IMR-90 (cell line): ENCODE measurements around the gene TTL. TPM values are rescaled to one million over a fixed set of nuclear protein-coding genes. Genes with fewer than 3 reads are reported as not detected.

Source experiments
- ATAC-seq: fragments of 200-7000 bp; cut with Tn5 transposase; 2 replicates; pipeline ENCODE4 v1.9.1; 2020; ENCODE audit warnings: low read depth, mild to moderate bottlenecking, moderate library complexity
- BruUV-seq: library from RNA; stranded (reverse); fragments of 400-500 nt; replicated peaks from 2 replicates; lab custom pipeline; 2021; lab: Mats Ljungman, UMichigan
- CTCF ChIA-PET: fragments of 300-600 bp; formaldehyde crosslinking; extraction: SDS; loops from one replicate; lab custom pipeline; 2021; ENCODE audit warnings: antibody characterized with exemption; lab: Yijun Ruan, JAX
- POLR2A ChIA-PET: fragments of 300-600 bp; sonication (Branson Sonifier 250); formaldehyde crosslinking; loops from one replicate; lab custom pipeline; 2022; ENCODE audit warnings: antibody characterized with exemption; ENCODE audit not compliant: unreplicated experiment; lab: Charles Lee
- DNase-seq: peaks from one replicate; pipeline ENCODE4 v3.0.0; 2013
- H2AFZ ChIP-seq: replicated peaks from 2 replicates; pipeline ENCODE3; 2013; ENCODE audit warnings: low read length, mild to moderate bottlenecking; ENCODE audit not compliant: poor library complexity
- H2AK5ac ChIP-seq: 2 replicates; pipeline ENCODE4 v1.6.1; 2013; ENCODE audit warnings: low read depth, low read length, inconsistent platforms
- H2AK9ac ChIP-seq: replicated peaks from 2 replicates; pipeline ENCODE3; 2013; ENCODE audit warnings: mild to moderate bottlenecking, low read depth, low read length, moderate library complexity; ENCODE audit not compliant: poor library complexity
- H2BK120ac ChIP-seq: 2 replicates; pipeline ENCODE4 v1.6.1; 2013; ENCODE audit warnings: low read depth, low read length, inconsistent platforms
- H2BK15ac ChIP-seq: 3 replicates; pipeline ENCODE4 v1.6.1; 2013; ENCODE audit warnings: low read depth, low read length, inconsistent platforms
- H2BK20ac ChIP-seq: 2 replicates; pipeline ENCODE4 v1.6.1; 2013; ENCODE audit warnings: low read depth, mild to moderate bottlenecking, inconsistent platforms, low read length, moderate library complexity
- H2BK5ac ChIP-seq: 2 replicates; pipeline ENCODE4 v1.6.1; 2013; ENCODE audit warnings: mild to moderate bottlenecking, low read depth, low read length, inconsistent platforms; ENCODE audit not compliant: poor library complexity, severe bottlenecking
- H3K14ac ChIP-seq: replicated peaks from 2 replicates; pipeline ENCODE4 v1.6.1; 2013; ENCODE audit warnings: low read depth, low read length, inconsistent platforms
- H3K18ac ChIP-seq: 2 replicates; pipeline ENCODE4 v1.6.1; 2013; ENCODE audit warnings: low read depth, low read length, control low read depth
- H3K23ac ChIP-seq: 2 replicates; pipeline ENCODE4 v1.6.1; 2013; ENCODE audit warnings: low read depth, low read length, inconsistent platforms
- H3K27ac ChIP-seq: 2 replicates; pipeline ENCODE4 v1.5.1; 2013; ENCODE audit warnings: mild to moderate bottlenecking, control low read depth, low read length; ENCODE audit not compliant: insufficient read depth
- H3K27me3 ChIP-seq: 2 replicates; pipeline ENCODE4 v1.6.1; 2013; ENCODE audit warnings: low read length; ENCODE audit not compliant: control insufficient read depth, insufficient read depth
- H3K36me3 ChIP-seq: 2 replicates; pipeline ENCODE4 v1.6.1; 2013; ENCODE audit warnings: low read length, mixed read lengths; ENCODE audit not compliant: control insufficient read depth, insufficient read depth
- H3K4ac ChIP-seq: 2 replicates; pipeline ENCODE4 v1.6.1; 2013; ENCODE audit warnings: low read depth, low read length, inconsistent platforms
- H3K4me1 ChIP-seq: 2 replicates; pipeline ENCODE4 v1.6.1; 2013; ENCODE audit warnings: low read length, mixed read lengths; ENCODE audit not compliant: control insufficient read depth, insufficient read depth
- H3K4me2 ChIP-seq: 2 replicates; pipeline ENCODE4 v1.6.1; 2013; ENCODE audit warnings: low read depth, mild to moderate bottlenecking, control low read depth, low read length, moderate library complexity
- H3K4me3 ChIP-seq: 2 replicates; pipeline ENCODE4 v1.5.1; 2013; ENCODE audit warnings: low read depth, mild to moderate bottlenecking, control low read depth, low read length, moderate library complexity; ENCODE audit not compliant: insufficient read depth
- H3K56ac ChIP-seq: 2 replicates; pipeline ENCODE4 v1.6.1; 2013; ENCODE audit warnings: low read length, inconsistent platforms; ENCODE audit not compliant: insufficient read depth; ENCODE audit errors: extremely low read depth
- H3K79me1 ChIP-seq, 2 experiments: 2 replicates each; pipeline ENCODE4 v1.6.1; 2013; ENCODE audit warnings: low read length in 2 of 2, inconsistent platforms in 1 of 2, low read depth in 1 of 2
- H3K9ac ChIP-seq: 2 replicates; pipeline ENCODE4 v1.6.1; 2013; ENCODE audit warnings: low read depth, low read length, control low read depth
- H3K9me1 ChIP-seq: 2 replicates; pipeline ENCODE4 v1.6.1; 2013; ENCODE audit warnings: low read length, inconsistent platforms; ENCODE audit not compliant: insufficient read depth
- H3K9me3 ChIP-seq: 2 replicates; pipeline ENCODE4 v1.6.1; 2013; ENCODE audit warnings: low read length; ENCODE audit not compliant: control insufficient read depth, insufficient read depth
- H4K20me1 ChIP-seq: 2 replicates; pipeline ENCODE4 v1.6.1; 2013; ENCODE audit warnings: low read length, inconsistent platforms; ENCODE audit not compliant: insufficient read depth
- H4K5ac ChIP-seq: 2 replicates; pipeline ENCODE4 v1.6.1; 2013; ENCODE audit warnings: mild to moderate bottlenecking, low read depth, low read length, control low read depth
- H4K8ac ChIP-seq, 2 experiments: 2 replicates each; pipeline ENCODE4 v1.6.1; 2013; ENCODE audit warnings: low read depth in 2 of 2, low read length in 2 of 2, control low read depth in 1 of 2, inconsistent platforms in 1 of 2
- H4K91ac ChIP-seq: 2 replicates; pipeline ENCODE4 v1.6.1; 2013; ENCODE audit warnings: low read depth, low read length, inconsistent platforms; ENCODE audit not compliant: insufficient read depth
- BHLHE40 ChIP-seq: fragments of 150-350 bp; IDR thresholded peaks from 2 replicates; pipeline ENCODE4 v1.6.1; 2016; ENCODE audit warnings: mild to moderate bottlenecking, low read depth, low read length
- CEBPB ChIP-seq: IDR thresholded peaks from 2 replicates; pipeline ENCODE4 v1.6.1; 2012; ENCODE audit warnings: low read depth, low read length, improper control_type of control experiment
- CHD1 ChIP-seq: IDR thresholded peaks from 2 replicates; pipeline ENCODE4 v1.6.1; 2012; ENCODE audit warnings: low read depth, low read length, improper control_type of control experiment
- CTCF ChIP-seq: conservative IDR thresholded peaks from 2 replicates; pipeline ENCODE4 v1.5.1; 2012; ENCODE audit warnings: mild to moderate bottlenecking, low read depth, low read length, improper control_type of control experiment
- FOS ChIP-seq: fragments of 150-350 bp; IDR thresholded peaks from 2 replicates; pipeline ENCODE4 v1.6.1; 2016; ENCODE audit warnings: low read depth, low read length
- MAFK ChIP-seq: IDR thresholded peaks from 2 replicates; pipeline ENCODE4 v1.6.1; 2012; ENCODE audit warnings: low read depth, low read length, improper control_type of control experiment
- MAZ ChIP-seq: IDR thresholded peaks from 2 replicates; pipeline ENCODE4 v1.6.1; 2012; ENCODE audit warnings: low read depth, mild to moderate bottlenecking, low read length, improper control_type of control experiment, moderate library complexity, borderline replicate concordance
- MXI1 ChIP-seq: IDR thresholded peaks from 2 replicates; pipeline ENCODE4 v1.6.1; 2012; ENCODE audit warnings: low read depth, mild to moderate bottlenecking, low read length, moderate library complexity, borderline replicate concordance
- NFE2L2 ChIP-seq: fragments of 150-350 bp; IDR thresholded peaks from 2 replicates; pipeline ENCODE4 v1.6.1; 2016; ENCODE audit warnings: low read depth, mild to moderate bottlenecking, low read length
- RAD21 ChIP-seq: IDR thresholded peaks from 2 replicates; pipeline ENCODE4 v1.6.1; 2012; ENCODE audit warnings: low read length, improper control_type of control experiment
- RCOR1 ChIP-seq: IDR thresholded peaks from 2 replicates; pipeline ENCODE4 v1.6.1; 2012; ENCODE audit warnings: mild to moderate bottlenecking, low read length, improper control_type of control experiment; ENCODE audit not compliant: insufficient replicate concordance
- RFX5 ChIP-seq: IDR thresholded peaks from 2 replicates; pipeline ENCODE4 v1.8.0; 2012; ENCODE audit warnings: low read depth, mild to moderate bottlenecking, low read length, moderate library complexity
- SMC3 ChIP-seq: fragments of 150-350 bp; IDR thresholded peaks from 2 replicates; pipeline ENCODE4 v1.6.1; 2016; ENCODE audit warnings: low read depth, mild to moderate bottlenecking, antibody characterized with exemption, low read length, moderate library complexity
- WGBS, 2 experiments: methylation state at CpG; one replicate each; pipeline versions ENCODE4 v1.1.5 to v1.1.7; 2013; ENCODE audit warnings: missing lambda C conversion rate in 2 of 2; ENCODE audit not compliant: insufficient read length in 1 of 2; ENCODE audit errors: extremely low coverage in 2 of 2; 5-methylcytosine and 5-hydroxymethylcytosine counted together
- dilution Hi-C: fragments of 300-500 bp; cut with HindIII; formaldehyde crosslinking; loops from one replicate; pipeline ENCODE4 v1.14.3; 2018; ENCODE audit warnings: low sequenced_read_pairs; ENCODE audit not compliant: unreplicated experiment
- in situ Hi-C: fragments of 300-500 bp; cut with MboI; formaldehyde crosslinking; loops from 3 replicates; pipeline ENCODE4 v1.14.3; 2019; ENCODE audit warnings: low sequenced_read_pairs, inconsistent platforms, mixed read lengths
- intact Hi-C: fragments of 100-400 bp; cut with micrococcal nuclease; formaldehyde crosslinking; loops from 2 replicates; pipeline ENCODE4 v1.10.0; 2022
- polyA plus RNA-seq, 3 experiments: library from polyadenylated mRNA; depleted of rRNA; stranded (reverse); fragments of >200 nt; gene quantifications; 2 replicates each; pipeline ENCODE4 v1.2.3, GENCODE V29; 2012; ENCODE audit warnings: low replicate concordance in 1 of 3
- total RNA-seq: library from RNA; depleted of rRNA; stranded (reverse); fragments of >200 nt; gene quantifications from 2 replicates; pipeline ENCODE4 v1.2.3, GENCODE V29; 2012
- TF ChIP-seq, protein P1 (sequence below): fragments of 150-350 bp; IDR thresholded peaks from 2 replicates; pipeline ENCODE4 v1.6.1; 2017; ENCODE audit warnings: mild to moderate bottlenecking, antibody characterized with exemption, low read length, low read depth

Gene TTL
- total and polyA plus RNA-seq, 2 of the 4 experiments (the other 2 are of a cell fraction): 18.2 to 36.2 TPM

- DNase-seq (no peak), ATAC-seq (peak; percentile 1; the same call in 1 of the 2 replicates)
- dilution Hi-C loops (no loop called here), in situ Hi-C loops (no loop called here), intact Hi-C loops (loop anchor here (5.0 kb wide), 1 partner anchor 144 kb away; no protein-coding TSS in a partner anchor)
- H3K4me1 ChIP-seq: peaks cover 6% of the 10 kb centered on the region
- H2BK120ac ChIP-seq: peak overlapping the region; percentile 91
- POLR2A ChIA-PET: no interaction called here
- H3K27ac ChIP-seq: peak overlapping the region; percentile 77
- peak overlapping the region; percentile 78 for H3K18ac ChIP-seq
- peaks cover 3% of the 10 kb centered on the region; the same call in 1 of the 2 replicates for H3K36me3 ChIP-seq
- H2AK9ac ChIP-seq: peak overlapping the region; percentile 88
- peak overlapping the region; percentile 97 for H4K5ac ChIP-seq
- H3K27me3 ChIP-seq: no peaks in the 10 kb centered on the region
- no peaks in the 10 kb centered on the region for H3K9me3 ChIP-seq
- H2BK20ac ChIP-seq: 0 out of 2 replicates have a peak overlapping the region, but pooled peaks have one; percentile 59
- H4K8ac ChIP-seq: peak overlapping the region; percentile 96 to 100
- H3K4ac ChIP-seq: peak overlapping the region; percentile 99
- H3K23ac ChIP-seq: peak overlapping the region; percentile 100
- peaks cover 5 to 37% of the 10 kb centered on the region in 2 experiments for H3K79me1 ChIP-seq
- peak overlapping the region; percentile 74 for H2AK5ac ChIP-seq
- peak overlapping the region; percentile 78 for H3K56ac ChIP-seq
- peak overlapping the region; percentile 56 for H3K4me3 ChIP-seq
- peak overlapping the region; percentile 100 for H2AFZ ChIP-seq
- peak overlapping the region; percentile 88; the same call in 2 of the 3 replicates for H2BK15ac ChIP-seq
- no peaks in the 10 kb centered on the region for H4K20me1 ChIP-seq
- peak overlapping the region; percentile 83 for H3K4me2 ChIP-seq
- WGBS, 2 experiments: 49% methylated on average over 8 of the region's 19 CpGs; no CpG with 5 or more reads in 1 of the 2 experiments
- H2BK5ac ChIP-seq: peak overlapping the region; percentile 64
- peaks cover 14% of the 10 kb centered on the region for H3K9me1 ChIP-seq
- H4K91ac ChIP-seq: peak overlapping the region; percentile 96
- H3K14ac ChIP-seq: peak overlapping the region; percentile 99
- TSS peak; percentile 78 for BruUV-seq
- CTCF ChIA-PET: interaction anchor here (0.6 to 1.3 kb wide), 2 partner anchors 119 to 144 kb away, joined by 4 read pairs; no protein-coding TSS in a partner anchor
- H3K9ac ChIP-seq: peak overlapping the region; percentile 73
- TF ChIP-seq, protein P1, sequence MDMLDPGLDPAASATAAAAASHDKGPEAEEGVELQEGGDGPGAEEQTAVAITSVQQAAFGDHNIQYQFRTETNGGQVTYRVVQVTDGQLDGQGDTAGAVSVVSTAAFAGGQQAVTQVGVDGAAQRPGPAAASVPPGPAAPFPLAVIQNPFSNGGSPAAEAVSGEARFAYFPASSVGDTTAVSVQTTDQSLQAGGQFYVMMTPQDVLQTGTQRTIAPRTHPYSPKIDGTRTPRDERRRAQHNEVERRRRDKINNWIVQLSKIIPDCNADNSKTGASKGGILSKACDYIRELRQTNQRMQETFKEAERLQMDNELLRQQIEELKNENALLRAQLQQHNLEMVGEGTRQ: no peak
- no peak for TF ChIP-seq FOS
- TF ChIP-seq RCOR1: no peak
- TF ChIP-seq MAFK: no peak
- TF ChIP-seq NFE2L2: no peak
- no peak for TF ChIP-seq CHD1
- TF ChIP-seq MAZ: no peak
- no peak for TF ChIP-seq BHLHE40
- TF ChIP-seq RAD21: no peak
- no peak for TF ChIP-seq CEBPB
- no peak for TF ChIP-seq RFX5
- no peak for TF ChIP-seq SMC3
- TF ChIP-seq MXI1: no peak
- no peak for TF ChIP-seq CTCF
Observed at GRCh38 chr2:112583497-112584133, 101.7 kb downstream of the TTL start.
